ENCODE measurements around the gene ZNHIT2.

- TF ChIP-seq CTCF (conservative IDR thresholded peaks at IDR 0.05; ENCODE audit: low read depth, low read length) (no peak), EZH2 (IDR thresholded peaks at IDR 0.05; ENCODE audit: low read length, unreplicated experiment) (no peak)
Observed at GRCh38 chr11:65121447-65121864, 4.0 kb upstream of the ZNHIT2 start.
